HTR-8/SVneo (cell line): ENCODE results near the gene ROR1.

ENCODE experiments used
- DNase-seq: peaks from one replicate; pipeline ENCODE4 v3.0.0; 2011; ENCODE audit warnings: low spot score, mixed read lengths; ENCODE audit not compliant: insufficient read length
- FAIRE-seq: peaks from 2 replicates; lab custom pipeline; 2011; peaks lifted over from hg19 to GRCh38; lab: Jason Lieb, UNC

ROR1 gene

DNA sequence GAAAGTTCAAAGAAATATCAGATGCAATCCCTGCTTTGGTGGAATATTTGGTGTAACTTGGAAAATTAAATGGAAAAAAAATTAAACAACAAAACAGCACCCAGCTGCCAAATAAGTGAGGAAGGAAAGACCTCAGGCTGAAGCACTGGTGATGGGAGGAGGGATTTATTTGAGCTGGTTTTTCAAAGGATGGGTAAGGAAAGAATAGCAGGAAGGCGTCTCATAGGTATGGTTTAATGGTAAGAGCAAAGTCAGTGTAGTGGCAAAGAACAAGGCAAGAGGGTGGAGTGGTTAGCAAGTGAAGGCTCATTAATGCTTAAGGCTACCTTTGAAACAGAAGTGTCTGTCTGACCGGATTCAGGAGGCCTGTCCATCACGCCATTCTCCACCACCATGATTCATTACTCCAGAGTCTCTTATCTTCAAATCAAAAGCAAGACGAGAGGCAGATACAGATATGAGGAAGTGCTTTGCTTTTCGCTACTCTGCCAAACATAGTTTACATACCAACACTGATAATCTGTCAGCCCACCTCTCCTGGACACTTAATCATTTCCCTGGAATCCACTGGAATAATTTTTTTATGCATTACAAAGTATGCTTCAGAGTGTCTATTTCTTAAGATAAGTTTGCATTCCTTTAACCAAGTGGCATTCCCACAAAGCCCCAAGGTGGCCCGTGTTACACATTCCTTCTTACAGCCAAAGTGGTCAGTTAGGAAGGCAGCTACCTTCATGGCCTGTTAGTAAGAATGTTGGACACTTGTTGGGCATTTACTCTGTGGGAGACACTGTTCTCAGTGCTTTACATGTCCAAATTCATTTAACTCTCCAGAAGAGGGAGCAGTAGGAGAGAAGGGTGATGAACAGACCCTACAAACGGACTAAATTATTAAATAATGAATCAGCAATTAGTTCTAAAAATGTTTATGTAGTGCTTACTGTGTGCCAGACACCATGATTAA lies 146.6 kb downstream of the ROR1 start:
- FAIRE-seq (peak; percentile 4), DNase-seq (peak; percentile 29)

DNA sequence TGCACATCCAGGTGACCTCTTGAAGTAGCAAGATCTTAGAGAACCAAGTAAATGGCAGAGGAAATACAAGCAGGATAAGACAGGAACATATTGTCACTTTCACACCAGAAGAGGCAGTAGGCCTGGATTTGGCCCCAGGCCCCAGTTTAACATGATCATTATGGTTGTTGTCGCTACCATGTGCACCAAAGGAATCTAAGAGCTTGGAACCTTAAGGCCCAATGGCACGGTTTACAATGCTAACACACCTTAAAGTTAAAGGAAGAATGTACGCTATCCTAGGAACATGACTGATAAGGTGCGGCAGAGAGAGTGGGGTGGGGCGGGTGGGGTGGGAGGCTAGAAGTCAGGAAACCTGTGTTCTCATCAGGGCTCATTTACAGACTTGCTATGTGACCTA lies 147.5 kb downstream of the ROR1 start:
- DNase-seq (no peak), FAIRE-seq (no peak)

- no peak for FAIRE-seq
- no peak for DNase-seq
Observed at GRCh38 chr1:63921802-63922201, 148.0 kb downstream of the ROR1 start.

DNA sequence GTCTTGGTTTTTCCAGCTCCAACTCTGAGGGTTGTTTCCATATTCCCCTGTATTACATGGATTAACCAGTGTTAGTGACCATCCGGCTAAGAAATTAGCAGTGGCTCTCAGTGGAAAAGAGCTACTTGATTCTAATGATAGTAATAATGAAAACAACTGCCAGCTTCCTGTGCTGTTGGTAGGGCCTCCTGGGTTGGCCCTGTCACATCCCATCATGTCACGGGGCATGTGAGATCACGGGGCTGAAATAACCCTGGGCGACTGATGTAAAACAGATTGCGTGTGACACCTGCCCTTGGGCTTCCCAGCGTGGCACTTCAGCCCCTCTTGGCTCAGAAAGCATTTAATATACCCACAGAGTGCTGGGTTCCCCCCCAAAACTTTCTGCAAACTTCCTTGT lies 149.0 kb downstream of the ROR1 start:
- DNase-seq = no peak
- FAIRE-seq = no peak

DNA sequence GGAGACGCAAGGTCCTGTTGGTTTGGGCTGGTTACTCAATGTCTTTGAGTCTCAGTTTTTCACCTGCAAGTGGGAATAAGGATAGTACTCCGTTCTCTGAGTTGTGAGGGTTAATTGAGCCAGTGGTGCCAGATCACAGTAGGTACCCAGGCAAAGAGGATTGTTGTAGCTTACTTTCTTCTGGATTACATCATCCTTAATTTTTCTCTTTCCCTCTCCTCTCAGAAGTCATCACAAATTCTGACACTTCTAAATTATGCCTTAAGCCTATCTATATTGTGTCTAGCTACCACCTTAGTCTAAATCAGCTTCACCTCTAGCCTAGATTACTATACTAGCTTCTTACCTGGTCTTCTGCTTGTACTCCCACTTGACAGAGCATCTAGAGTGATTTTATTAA lies 149.5 kb downstream of the ROR1 start:
- FAIRE-seq = no peak
- no peak for DNase-seq

- DNase-seq (no peak), FAIRE-seq (no peak)
Observed at GRCh38 chr1:63924600-63924999, 150.8 kb downstream of the ROR1 start.

DNA sequence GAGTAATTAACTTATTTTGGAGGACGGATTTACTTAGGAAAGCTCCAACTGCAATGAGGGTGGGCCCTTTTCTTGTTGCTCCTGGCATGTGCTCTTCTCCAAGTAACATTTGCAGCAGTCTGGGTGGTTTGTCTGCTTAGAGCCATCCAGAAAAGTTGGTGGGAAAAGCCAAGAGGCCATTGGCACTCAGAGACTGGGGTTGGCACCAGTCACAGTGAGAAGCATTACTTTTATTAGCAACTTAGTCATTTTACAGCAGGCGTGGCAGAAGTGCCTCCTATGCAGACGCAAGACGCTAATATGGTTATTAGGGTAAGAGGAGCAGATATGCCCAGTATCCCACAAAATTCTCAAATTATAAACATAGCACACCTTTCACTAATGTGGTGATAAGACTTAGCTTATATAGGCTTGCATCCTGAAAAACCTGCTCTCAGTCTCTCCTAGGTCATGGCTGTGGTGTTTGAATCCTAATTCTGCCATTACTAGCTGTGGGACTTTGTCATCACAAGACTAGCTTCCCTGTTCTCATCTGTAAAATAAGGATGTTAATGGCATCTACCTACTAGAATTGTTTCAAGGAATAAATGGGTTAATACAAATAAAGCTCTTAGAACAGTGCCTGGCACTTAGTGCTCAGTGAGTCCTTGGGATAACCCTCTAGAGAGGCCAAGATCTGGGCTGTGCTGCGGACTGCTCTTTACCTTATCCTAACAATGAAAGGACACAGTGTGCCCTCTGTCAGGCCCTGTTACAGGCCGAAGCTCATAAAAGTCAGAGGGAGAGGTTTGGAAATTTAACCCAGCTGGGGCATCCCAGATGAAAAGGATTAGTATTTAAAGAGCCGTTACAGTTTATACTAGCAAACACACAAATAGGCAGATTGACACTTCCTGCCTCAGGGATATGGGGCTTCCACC lies 154.6 kb downstream of the ROR1 start:
- DNase-seq (no peak), FAIRE-seq (no peak)

GRCh38 chr1:63929106-63929478 lies 155.3 kb downstream of the ROR1 start:
- no peak for DNase-seq
- no peak for FAIRE-seq

- FAIRE-seq (no peak), DNase-seq (no peak)
Observed at GRCh38 chr1:63931468-63931867, 157.7 kb downstream of the ROR1 start.

- no peak for DNase-seq
- no peak for FAIRE-seq
Observed at GRCh38 chr1:63934697-63935096, 160.9 kb downstream of the ROR1 start.

- DNase-seq = no peak
Observed at GRCh38 chr1:63935143-63935542, 161.3 kb downstream of the ROR1 start.

GRCh38 chr1:63935553-63935952 lies 161.7 kb downstream of the ROR1 start:
- FAIRE-seq (no peak), DNase-seq (no peak)

More at GRCh38 chr1:63935143-63935542, 161.3 kb downstream of the ROR1 start:
- FAIRE-seq = no peak

- DNase-seq (no peak), FAIRE-seq (no peak)
Observed at GRCh38 chr1:63936276-63936675, 162.5 kb downstream of the ROR1 start.

- FAIRE-seq = no peak
- DNase-seq = no peak
Observed at GRCh38 chr1:63936801-63937200, 163.0 kb downstream of the ROR1 start.

DNA sequence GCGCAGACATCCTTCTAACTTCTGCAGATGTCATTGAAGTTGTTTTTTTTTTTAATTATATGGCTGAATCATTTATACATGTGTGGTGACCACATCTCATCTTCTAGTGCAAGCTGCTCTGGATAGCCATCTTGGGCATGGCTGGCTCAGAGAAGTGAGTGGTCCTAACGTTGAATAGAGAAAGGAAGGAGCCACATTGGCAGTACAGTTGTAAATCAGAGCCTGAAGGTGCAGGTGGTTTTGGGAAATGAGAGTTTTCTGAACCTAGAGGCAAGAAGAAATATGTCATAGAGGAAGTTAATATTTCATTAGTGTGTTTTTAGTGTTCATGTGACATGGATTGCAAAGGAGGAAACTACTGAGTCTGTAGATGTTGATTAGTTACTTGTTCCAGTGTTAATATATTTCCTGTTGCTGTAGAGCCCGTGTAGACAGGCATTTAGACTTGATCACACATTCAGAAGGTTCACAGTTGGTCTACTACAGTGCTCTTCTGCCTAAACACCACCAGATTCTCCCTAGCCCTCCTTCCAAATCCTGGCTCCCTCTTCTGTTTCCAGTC lies 163.7 kb downstream of the ROR1 start:
- DNase-seq (no peak), FAIRE-seq (no peak)

- no peak for DNase-seq
Observed at GRCh38 chr1:63940440-63940839, 166.6 kb downstream of the ROR1 start.

DNA sequence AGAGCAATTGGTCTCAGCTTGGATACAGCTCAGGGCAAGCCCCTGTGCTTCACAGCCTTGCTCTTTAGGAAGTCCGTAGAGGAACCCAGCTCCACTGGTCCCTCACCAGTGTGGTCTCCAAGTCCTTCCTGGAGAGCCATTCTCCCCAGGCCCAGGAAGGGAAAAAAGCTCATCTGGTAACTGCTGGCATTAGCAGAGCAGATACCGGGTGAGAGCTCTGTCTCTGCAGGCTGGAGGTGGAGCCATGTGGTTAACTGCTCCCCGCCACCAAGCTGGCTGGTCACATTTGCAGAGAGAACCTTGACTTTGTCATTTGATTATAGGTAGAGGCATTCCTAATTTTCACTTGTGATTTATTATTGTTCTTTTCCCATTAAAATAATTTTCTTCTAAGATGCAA lies 169.6 kb downstream of the ROR1 start:
- no peak for FAIRE-seq
- no peak for DNase-seq

More at GRCh38 chr1:63940440-63940839, 166.6 kb downstream of the ROR1 start:
- FAIRE-seq = no peak

- FAIRE-seq = no peak
- no peak for DNase-seq
Observed at GRCh38 chr1:63945943-63946342, 172.1 kb downstream of the ROR1 start.

DNA sequence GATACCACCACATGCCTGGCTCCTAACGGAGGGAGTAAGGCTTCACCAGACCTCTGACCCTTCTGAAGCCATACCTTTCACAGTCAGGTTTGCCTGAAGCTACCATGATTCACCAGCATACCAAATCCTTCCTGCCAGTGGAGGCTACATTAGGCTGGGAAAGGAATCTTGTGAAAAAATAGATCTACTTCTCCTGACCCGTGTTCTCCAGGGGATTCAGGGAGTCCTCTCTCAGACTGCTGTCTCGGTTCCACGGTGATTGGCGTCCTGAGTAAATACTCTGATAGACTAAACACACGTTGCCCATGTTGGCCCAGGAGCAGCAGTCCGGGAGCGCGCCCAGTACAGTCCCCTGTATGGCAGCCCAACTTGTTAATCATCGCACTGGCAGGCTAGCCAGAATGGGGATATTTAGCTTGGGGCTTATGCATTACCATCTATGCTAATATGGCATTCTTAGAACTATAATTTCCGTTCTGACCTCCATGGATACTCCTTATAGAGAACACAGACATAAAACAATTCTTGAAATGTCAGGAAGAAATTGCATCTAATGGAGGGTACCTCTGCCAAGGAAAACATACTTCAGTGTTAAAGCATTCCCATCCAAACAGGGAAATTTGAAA lies 173.2 kb downstream of the ROR1 start:
- FAIRE-seq (no peak), DNase-seq (no peak)

DNA sequence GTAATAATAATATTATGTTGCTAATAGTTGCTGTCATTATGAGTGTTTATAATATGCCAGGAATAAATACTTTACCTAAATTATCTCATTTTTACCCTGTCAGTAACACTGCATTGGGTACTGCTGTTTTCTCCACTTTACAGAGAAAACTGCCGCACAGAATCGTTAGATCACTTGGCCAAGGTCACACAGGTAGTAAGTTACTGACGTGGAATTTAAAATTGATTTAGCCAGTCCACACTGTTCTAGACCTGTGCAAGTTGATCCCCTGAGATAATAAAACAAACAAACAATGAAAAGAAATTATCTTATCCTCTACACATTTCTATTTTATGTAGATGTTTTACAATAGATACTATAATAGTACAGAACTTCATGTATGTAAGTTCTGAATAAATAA lies 174.1 kb downstream of the ROR1 start:
- DNase-seq (no peak), FAIRE-seq (no peak)
